IMR-90 (cell line): Measurements from ENCODE around the gene LBHD2. TPM values are rescaled to one million over a fixed set of nuclear protein-coding genes. Genes with fewer than 3 reads are reported as not detected.

Source experiments
- ATAC-seq: fragments of 200-7000 bp; cut with Tn5 transposase; 2 replicates; pipeline ENCODE4 v1.9.1; 2020; ENCODE audit warnings: low read depth, mild to moderate bottlenecking, moderate library complexity
- BruUV-seq: library from RNA; stranded (reverse); fragments of 400-500 nt; replicated peaks from 2 replicates; lab custom pipeline; 2021; lab: Mats Ljungman, UMichigan
- CTCF ChIA-PET: fragments of 300-600 bp; formaldehyde crosslinking; extraction: SDS; loops from one replicate; lab custom pipeline; 2021; ENCODE audit warnings: antibody characterized with exemption; lab: Yijun Ruan, JAX
- POLR2A ChIA-PET: fragments of 300-600 bp; sonication (Branson Sonifier 250); formaldehyde crosslinking; loops from one replicate; lab custom pipeline; 2022; ENCODE audit warnings: antibody characterized with exemption; ENCODE audit not compliant: unreplicated experiment; lab: Charles Lee
- DNase-seq: peaks from one replicate; pipeline ENCODE4 v3.0.0; 2013
- H2AFZ ChIP-seq: replicated peaks from 2 replicates; pipeline ENCODE3; 2013; ENCODE audit warnings: low read length, mild to moderate bottlenecking; ENCODE audit not compliant: poor library complexity
- H2AK5ac ChIP-seq: 2 replicates; pipeline ENCODE4 v1.6.1; 2013; ENCODE audit warnings: low read depth, low read length, inconsistent platforms
- H2AK9ac ChIP-seq: replicated peaks from 2 replicates; pipeline ENCODE3; 2013; ENCODE audit warnings: mild to moderate bottlenecking, low read depth, low read length, moderate library complexity; ENCODE audit not compliant: poor library complexity
- H2BK120ac ChIP-seq: 2 replicates; pipeline ENCODE4 v1.6.1; 2013; ENCODE audit warnings: low read depth, low read length, inconsistent platforms
- H2BK15ac ChIP-seq: 3 replicates; pipeline ENCODE4 v1.6.1; 2013; ENCODE audit warnings: low read depth, low read length, inconsistent platforms
- H2BK20ac ChIP-seq: 2 replicates; pipeline ENCODE4 v1.6.1; 2013; ENCODE audit warnings: low read depth, mild to moderate bottlenecking, inconsistent platforms, low read length, moderate library complexity
- H2BK5ac ChIP-seq: 2 replicates; pipeline ENCODE4 v1.6.1; 2013; ENCODE audit warnings: mild to moderate bottlenecking, low read depth, low read length, inconsistent platforms; ENCODE audit not compliant: poor library complexity, severe bottlenecking
- H3K14ac ChIP-seq: replicated peaks from 2 replicates; pipeline ENCODE4 v1.6.1; 2013; ENCODE audit warnings: low read depth, low read length, inconsistent platforms
- H3K18ac ChIP-seq: 2 replicates; pipeline ENCODE4 v1.6.1; 2013; ENCODE audit warnings: low read depth, low read length, control low read depth
- H3K23ac ChIP-seq: 2 replicates; pipeline ENCODE4 v1.6.1; 2013; ENCODE audit warnings: low read depth, low read length, inconsistent platforms
- H3K27ac ChIP-seq: 2 replicates; pipeline ENCODE4 v1.5.1; 2013; ENCODE audit warnings: mild to moderate bottlenecking, control low read depth, low read length; ENCODE audit not compliant: insufficient read depth
- H3K27me3 ChIP-seq: 2 replicates; pipeline ENCODE4 v1.6.1; 2013; ENCODE audit warnings: low read length; ENCODE audit not compliant: control insufficient read depth, insufficient read depth
- H3K36me3 ChIP-seq: 2 replicates; pipeline ENCODE4 v1.6.1; 2013; ENCODE audit warnings: low read length, mixed read lengths; ENCODE audit not compliant: control insufficient read depth, insufficient read depth
- H3K4ac ChIP-seq: 2 replicates; pipeline ENCODE4 v1.6.1; 2013; ENCODE audit warnings: low read depth, low read length, inconsistent platforms
- H3K4me1 ChIP-seq: 2 replicates; pipeline ENCODE4 v1.6.1; 2013; ENCODE audit warnings: low read length, mixed read lengths; ENCODE audit not compliant: control insufficient read depth, insufficient read depth
- H3K4me2 ChIP-seq: 2 replicates; pipeline ENCODE4 v1.6.1; 2013; ENCODE audit warnings: low read depth, mild to moderate bottlenecking, control low read depth, low read length, moderate library complexity
- H3K4me3 ChIP-seq: 2 replicates; pipeline ENCODE4 v1.5.1; 2013; ENCODE audit warnings: low read depth, mild to moderate bottlenecking, control low read depth, low read length, moderate library complexity; ENCODE audit not compliant: insufficient read depth
- H3K56ac ChIP-seq: 2 replicates; pipeline ENCODE4 v1.6.1; 2013; ENCODE audit warnings: low read length, inconsistent platforms; ENCODE audit not compliant: insufficient read depth; ENCODE audit errors: extremely low read depth
- H3K79me1 ChIP-seq, 2 experiments: 2 replicates each; pipeline ENCODE4 v1.6.1; 2013; ENCODE audit warnings: low read length in 2 of 2, inconsistent platforms in 1 of 2, low read depth in 1 of 2
- H3K9ac ChIP-seq: 2 replicates; pipeline ENCODE4 v1.6.1; 2013; ENCODE audit warnings: low read depth, low read length, control low read depth
- H3K9me1 ChIP-seq: 2 replicates; pipeline ENCODE4 v1.6.1; 2013; ENCODE audit warnings: low read length, inconsistent platforms; ENCODE audit not compliant: insufficient read depth
- H3K9me3 ChIP-seq: 2 replicates; pipeline ENCODE4 v1.6.1; 2013; ENCODE audit warnings: low read length; ENCODE audit not compliant: control insufficient read depth, insufficient read depth
- H4K20me1 ChIP-seq: 2 replicates; pipeline ENCODE4 v1.6.1; 2013; ENCODE audit warnings: low read length, inconsistent platforms; ENCODE audit not compliant: insufficient read depth
- H4K5ac ChIP-seq: 2 replicates; pipeline ENCODE4 v1.6.1; 2013; ENCODE audit warnings: mild to moderate bottlenecking, low read depth, low read length, control low read depth
- H4K8ac ChIP-seq, 2 experiments: 2 replicates each; pipeline ENCODE4 v1.6.1; 2013; ENCODE audit warnings: low read depth in 2 of 2, low read length in 2 of 2, control low read depth in 1 of 2, inconsistent platforms in 1 of 2
- H4K91ac ChIP-seq: 2 replicates; pipeline ENCODE4 v1.6.1; 2013; ENCODE audit warnings: low read depth, low read length, inconsistent platforms; ENCODE audit not compliant: insufficient read depth
- CEBPB ChIP-seq: IDR thresholded peaks from 2 replicates; pipeline ENCODE4 v1.6.1; 2012; ENCODE audit warnings: low read depth, low read length, improper control_type of control experiment
- CHD1 ChIP-seq: IDR thresholded peaks from 2 replicates; pipeline ENCODE4 v1.6.1; 2012; ENCODE audit warnings: low read depth, low read length, improper control_type of control experiment
- CTCF ChIP-seq: conservative IDR thresholded peaks from 2 replicates; pipeline ENCODE4 v1.5.1; 2012; ENCODE audit warnings: mild to moderate bottlenecking, low read depth, low read length, improper control_type of control experiment
- ELK1 ChIP-seq: fragments of 150-350 bp; IDR thresholded peaks from 2 replicates; pipeline ENCODE4 v1.6.1; 2016; ENCODE audit warnings: low read depth, mild to moderate bottlenecking, low read length, moderate library complexity, borderline replicate concordance
- MXI1 ChIP-seq: IDR thresholded peaks from 2 replicates; pipeline ENCODE4 v1.6.1; 2012; ENCODE audit warnings: low read depth, mild to moderate bottlenecking, low read length, moderate library complexity, borderline replicate concordance
- RCOR1 ChIP-seq: IDR thresholded peaks from 2 replicates; pipeline ENCODE4 v1.6.1; 2012; ENCODE audit warnings: mild to moderate bottlenecking, low read length, improper control_type of control experiment; ENCODE audit not compliant: insufficient replicate concordance
- RFX5 ChIP-seq: IDR thresholded peaks from 2 replicates; pipeline ENCODE4 v1.8.0; 2012; ENCODE audit warnings: low read depth, mild to moderate bottlenecking, low read length, moderate library complexity
- WGBS, 2 experiments: methylation state at CpG; one replicate each; pipeline versions ENCODE4 v1.1.5 to v1.1.7; 2013; ENCODE audit warnings: missing lambda C conversion rate in 2 of 2; ENCODE audit not compliant: insufficient read length in 1 of 2; ENCODE audit errors: extremely low coverage in 2 of 2; 5-methylcytosine and 5-hydroxymethylcytosine counted together
- dilution Hi-C: fragments of 300-500 bp; cut with HindIII; formaldehyde crosslinking; loops from one replicate; pipeline ENCODE4 v1.14.3; 2018; ENCODE audit warnings: low sequenced_read_pairs; ENCODE audit not compliant: unreplicated experiment
- in situ Hi-C: fragments of 300-500 bp; cut with MboI; formaldehyde crosslinking; loops from 3 replicates; pipeline ENCODE4 v1.14.3; 2019; ENCODE audit warnings: low sequenced_read_pairs, inconsistent platforms, mixed read lengths
- intact Hi-C: fragments of 100-400 bp; cut with micrococcal nuclease; formaldehyde crosslinking; loops from 2 replicates; pipeline ENCODE4 v1.10.0; 2022
- polyA plus RNA-seq, 3 experiments: library from polyadenylated mRNA; depleted of rRNA; stranded (reverse); fragments of >200 nt; gene quantifications; 2 replicates each; pipeline ENCODE4 v1.2.3, GENCODE V29; 2012; ENCODE audit warnings: low replicate concordance in 1 of 3
- total RNA-seq: library from RNA; depleted of rRNA; stranded (reverse); fragments of >200 nt; gene quantifications from 2 replicates; pipeline ENCODE4 v1.2.3, GENCODE V29; 2012
- TF ChIP-seq, protein P1 (sequence below): fragments of 150-350 bp; IDR thresholded peaks from 2 replicates; pipeline ENCODE4 v1.6.1; 2017; ENCODE audit warnings: mild to moderate bottlenecking, antibody characterized with exemption, low read length, low read depth

The LBHD2 gene
- total and polyA plus RNA-seq, 2 of the 4 experiments (the other 2 are of a cell fraction) = not detected

GRCh38 chr14:103110681-103111231, 26.7 kb downstream of the LBHD2 start:
- H3K18ac ChIP-seq = peak overlapping the region; percentile 84
- H2BK120ac ChIP-seq = peak overlapping the region; percentile 98
- H2AK9ac ChIP-seq = peak overlapping the region; percentile 83
- H4K8ac ChIP-seq = peak overlapping the region; percentile 73 to 88
- dilution Hi-C loops = no loop called here
- H3K79me1 ChIP-seq = no peaks in the 10 kb centered on the region
- 0% methylated on average over 3 of the region's 14 CpGs; no CpG with 5 or more reads in 1 of the 2 experiments for WGBS, 2 experiments
- in situ Hi-C loops = no loop called here
- H3K4me1 ChIP-seq = peaks cover 30% of the 10 kb centered on the region
- ChIA-PET POLR2A (no interaction called here), CTCF (no interaction called here)
- peak overlapping the region; percentile 98 for H3K4ac ChIP-seq
- peak overlapping the region; percentile 49 for H3K4me2 ChIP-seq
- ATAC-seq = peak; percentile 21
- H3K27ac ChIP-seq = peak overlapping the region; percentile 88
- peak overlapping the region; percentile 43 for H3K9ac ChIP-seq
- peak overlapping the region; percentile 94 for H2BK20ac ChIP-seq
- H3K9me3 ChIP-seq = no peaks in the 10 kb centered on the region
- H2AK5ac ChIP-seq = peak overlapping the region; percentile 95
- peak overlapping the region; percentile 24; the same call in 1 of the 2 replicates for H3K56ac ChIP-seq
- H3K4me3 ChIP-seq = no peak overlapping the region
- peak overlapping the region; percentile 96 for H4K91ac ChIP-seq
- no peaks in the 10 kb centered on the region for H4K20me1 ChIP-seq
- intact Hi-C loops = no loop called here
- H2BK15ac ChIP-seq = peak overlapping the region; percentile 60; the same call in 1 of the 3 replicates
- no peaks in the 10 kb centered on the region for H3K27me3 ChIP-seq
- DNase-seq = peak; percentile 26
- peaks cover 12% of the 10 kb centered on the region; the same call in 1 of the 2 replicates for H3K9me1 ChIP-seq
- H2AFZ ChIP-seq = peak overlapping the region; percentile 89
- H3K36me3 ChIP-seq = no peaks in the 10 kb centered on the region
- H4K5ac ChIP-seq = peak overlapping the region; percentile 87
- no TSS peak for BruUV-seq
- peak overlapping the region; percentile 92 for H2BK5ac ChIP-seq
- TF ChIP-seq CHD1 = no peak
- TF ChIP-seq ELK1 = no peak
- TF ChIP-seq RCOR1 = no peak
- no peak for TF ChIP-seq RFX5
- TF ChIP-seq MXI1 = no peak
- TF ChIP-seq, protein P1, sequence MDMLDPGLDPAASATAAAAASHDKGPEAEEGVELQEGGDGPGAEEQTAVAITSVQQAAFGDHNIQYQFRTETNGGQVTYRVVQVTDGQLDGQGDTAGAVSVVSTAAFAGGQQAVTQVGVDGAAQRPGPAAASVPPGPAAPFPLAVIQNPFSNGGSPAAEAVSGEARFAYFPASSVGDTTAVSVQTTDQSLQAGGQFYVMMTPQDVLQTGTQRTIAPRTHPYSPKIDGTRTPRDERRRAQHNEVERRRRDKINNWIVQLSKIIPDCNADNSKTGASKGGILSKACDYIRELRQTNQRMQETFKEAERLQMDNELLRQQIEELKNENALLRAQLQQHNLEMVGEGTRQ = no peak
- TF ChIP-seq CEBPB = no peak
- TF ChIP-seq CTCF = no peak
- peak overlapping the region; percentile 83 for H3K14ac ChIP-seq
- peak overlapping the region; percentile 88 for H3K23ac ChIP-seq
